Measurements from ENCODE around the gene STBD1. TPM values are rescaled to one million over a fixed set of nuclear protein-coding genes. Genes with fewer than 3 reads are reported as not detected.
A peak's percentile ranks its signal among the peaks of the same experiment; 100 is the strongest.

STBD1 gene
- total RNA-seq, result 1.9 TPM in 2 replicates
- long read RNA-seq, transcript STBD1-201 (2 exons, 3,420 nt), result major isoform, 65 of 67 reads
- long read RNA-seq, partial matches to known transcripts, result 0 of 67 reads
- long read RNA-seq, other reads (novel, unspliced or antisense), result 2 of 67 reads

GRCh38 chr4:76305971-76306881 is at the start of gene STBD1:
Gene STBD1, plus strand, starts transcription at chr4:76306733. Its CDS starts 37 bp downstream, at chr4:76306770.
- peaks cover 7% of the 10 kb centered on the region for H3K27me3 Mint-ChIP-seq
- peak; percentile 60 for DNase-seq (ENCODE audit: low spot score, unreplicated experiment)
- H3K4me1 Mint-ChIP-seq (ENCODE audit: low read depth), result peaks cover 18% of the 10 kb centered on the region
- H3K4me3 Mint-ChIP-seq (ENCODE audit: low read depth), result peak within 1 kb of the TSS; percentile 87
- H3K27ac Mint-ChIP-seq, result peak within 1 kb of the TSS; percentile 93
- no peaks in the 10 kb centered on the region for H3K9me3 Mint-ChIP-seq (ENCODE audit: low read depth)
- TF ChIP-seq CTCF (IDR thresholded peaks at IDR 0.05; ENCODE audit: unreplicated experiment), result peak; percentile 10
- peaks cover 4% of the 10 kb centered on the region for H3K36me3 Mint-ChIP-seq (ENCODE audit: insufficient read depth)

DNA sequence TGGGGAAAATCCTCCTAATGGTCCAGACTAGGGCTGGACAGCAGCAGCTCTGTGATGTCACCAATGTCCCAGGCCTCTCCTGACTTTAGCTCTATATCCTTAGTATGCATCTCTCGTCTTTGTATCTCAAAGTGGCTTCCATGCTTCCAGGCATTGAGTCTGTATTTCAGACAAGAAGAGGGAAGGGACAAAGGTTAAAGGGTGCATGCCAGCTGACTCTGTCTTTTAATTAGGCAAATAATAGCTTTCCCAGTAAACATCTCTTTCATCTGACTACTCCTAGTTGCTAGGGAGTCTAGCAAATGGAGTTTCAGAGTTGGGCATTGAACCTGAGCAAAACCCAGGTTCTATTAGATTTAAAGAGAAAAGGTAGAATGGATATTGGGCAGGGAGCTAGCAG is 49.6 kb upstream of the STBD1 start:
- Mint-ChIP-seq H3K9me3 (ENCODE audit: low read depth) (peaks cover 7% of the 10 kb centered on the region), H3K4me1 (ENCODE audit: low read depth) (peaks cover 5% of the 10 kb centered on the region), H3K27me3 (no peaks in the 10 kb centered on the region), H3K27ac (no peak overlapping the region), H3K4me3 (ENCODE audit: low read depth) (no peak overlapping the region), H3K36me3 (ENCODE audit: insufficient read depth) (peaks cover 2% of the 10 kb centered on the region)
- no peak for TF ChIP-seq CTCF (IDR thresholded peaks at IDR 0.05; ENCODE audit: unreplicated experiment)
- no peak for DNase-seq (ENCODE audit: low spot score, unreplicated experiment)

- no peak overlapping the region for H3K27ac Mint-ChIP-seq
- H3K36me3 Mint-ChIP-seq (ENCODE audit: insufficient read depth), result peaks cover 2% of the 10 kb centered on the region
- no peak for TF ChIP-seq CTCF (IDR thresholded peaks at IDR 0.05; ENCODE audit: unreplicated experiment)
- peaks cover 5% of the 10 kb centered on the region for H3K4me1 Mint-ChIP-seq (ENCODE audit: low read depth)
- peaks cover 7% of the 10 kb centered on the region for H3K9me3 Mint-ChIP-seq (ENCODE audit: low read depth)
- H3K27me3 Mint-ChIP-seq, result no peaks in the 10 kb centered on the region
- no peak for DNase-seq (ENCODE audit: low spot score, unreplicated experiment)
- no peak overlapping the region for H3K4me3 Mint-ChIP-seq (ENCODE audit: low read depth)
These were observed 48.7 kb upstream of the STBD1 start for GRCh38 chr4:76257824-76258223.

- Mint-ChIP-seq H3K9me3 (ENCODE audit: low read depth) (peaks cover 7% of the 10 kb centered on the region), H3K36me3 (ENCODE audit: insufficient read depth) (peaks cover 2% of the 10 kb centered on the region), H3K4me1 (ENCODE audit: low read depth) (peaks cover 7% of the 10 kb centered on the region), H3K27me3 (no peaks in the 10 kb centered on the region), H3K4me3 (ENCODE audit: low read depth) (no peak overlapping the region), H3K27ac (no peak overlapping the region)
- no peak for DNase-seq (ENCODE audit: low spot score, unreplicated experiment)
- no peak for TF ChIP-seq CTCF (IDR thresholded peaks at IDR 0.05; ENCODE audit: unreplicated experiment)
These were observed 46.0 kb upstream of the STBD1 start for GRCh38 chr4:76260571-76260970.

GRCh38 chr4:76265631-76266218 is 40.8 kb upstream of the STBD1 start:
- DNase-seq (ENCODE audit: low spot score, unreplicated experiment), result no peak
- H3K4me1 Mint-ChIP-seq (ENCODE audit: low read depth), result peaks cover 1% of the 10 kb centered on the region
- no peaks in the 10 kb centered on the region for H3K27me3 Mint-ChIP-seq
- H3K36me3 Mint-ChIP-seq (ENCODE audit: insufficient read depth), result no peaks in the 10 kb centered on the region
- TF ChIP-seq CTCF (IDR thresholded peaks at IDR 0.05; ENCODE audit: unreplicated experiment), result no peak
- H3K4me3 Mint-ChIP-seq (ENCODE audit: low read depth), result no peak overlapping the region
- no peaks in the 10 kb centered on the region for H3K9me3 Mint-ChIP-seq (ENCODE audit: low read depth)
- no peak overlapping the region for H3K27ac Mint-ChIP-seq

Measured in progenitor cell of endocrine pancreas (in vitro differentiated cells).